IMR-90 (cell line): ENCODE results near the gene PCDHGC5. TPM values are rescaled to one million over a fixed set of nuclear protein-coding genes. Genes with fewer than 3 reads are reported as not detected.

Experiments used
- ATAC-seq: fragments of 200-7000 bp; cut with Tn5 transposase; 2 replicates; pipeline ENCODE4 v1.9.1; 2020; ENCODE audit warnings: low read depth, mild to moderate bottlenecking, moderate library complexity
- BruUV-seq: library from RNA; stranded (reverse); fragments of 400-500 nt; replicated peaks from 2 replicates; lab custom pipeline; 2021; lab: Mats Ljungman, UMichigan
- CTCF ChIA-PET: fragments of 300-600 bp; formaldehyde crosslinking; extraction: SDS; loops from one replicate; lab custom pipeline; 2021; ENCODE audit warnings: antibody characterized with exemption; lab: Yijun Ruan, JAX
- POLR2A ChIA-PET: fragments of 300-600 bp; sonication (Branson Sonifier 250); formaldehyde crosslinking; loops from one replicate; lab custom pipeline; 2022; ENCODE audit warnings: antibody characterized with exemption; ENCODE audit not compliant: unreplicated experiment; lab: Charles Lee
- DNase-seq: peaks from one replicate; pipeline ENCODE4 v3.0.0; 2013
- H2AFZ ChIP-seq: replicated peaks from 2 replicates; pipeline ENCODE3; 2013; ENCODE audit warnings: low read length, mild to moderate bottlenecking; ENCODE audit not compliant: poor library complexity
- H2AK5ac ChIP-seq: 2 replicates; pipeline ENCODE4 v1.6.1; 2013; ENCODE audit warnings: low read depth, low read length, inconsistent platforms
- H2AK9ac ChIP-seq: replicated peaks from 2 replicates; pipeline ENCODE3; 2013; ENCODE audit warnings: mild to moderate bottlenecking, low read depth, low read length, moderate library complexity; ENCODE audit not compliant: poor library complexity
- H2BK120ac ChIP-seq: 2 replicates; pipeline ENCODE4 v1.6.1; 2013; ENCODE audit warnings: low read depth, low read length, inconsistent platforms
- H2BK15ac ChIP-seq: 3 replicates; pipeline ENCODE4 v1.6.1; 2013; ENCODE audit warnings: low read depth, low read length, inconsistent platforms
- H2BK20ac ChIP-seq: 2 replicates; pipeline ENCODE4 v1.6.1; 2013; ENCODE audit warnings: low read depth, mild to moderate bottlenecking, inconsistent platforms, low read length, moderate library complexity
- H2BK5ac ChIP-seq: 2 replicates; pipeline ENCODE4 v1.6.1; 2013; ENCODE audit warnings: mild to moderate bottlenecking, low read depth, low read length, inconsistent platforms; ENCODE audit not compliant: poor library complexity, severe bottlenecking
- H3K14ac ChIP-seq: replicated peaks from 2 replicates; pipeline ENCODE4 v1.6.1; 2013; ENCODE audit warnings: low read depth, low read length, inconsistent platforms
- H3K18ac ChIP-seq: 2 replicates; pipeline ENCODE4 v1.6.1; 2013; ENCODE audit warnings: low read depth, low read length, control low read depth
- H3K23ac ChIP-seq: 2 replicates; pipeline ENCODE4 v1.6.1; 2013; ENCODE audit warnings: low read depth, low read length, inconsistent platforms
- H3K27ac ChIP-seq: 2 replicates; pipeline ENCODE4 v1.5.1; 2013; ENCODE audit warnings: mild to moderate bottlenecking, control low read depth, low read length; ENCODE audit not compliant: insufficient read depth
- H3K27me3 ChIP-seq: 2 replicates; pipeline ENCODE4 v1.6.1; 2013; ENCODE audit warnings: low read length; ENCODE audit not compliant: control insufficient read depth, insufficient read depth
- H3K36me3 ChIP-seq: 2 replicates; pipeline ENCODE4 v1.6.1; 2013; ENCODE audit warnings: low read length, mixed read lengths; ENCODE audit not compliant: control insufficient read depth, insufficient read depth
- H3K4ac ChIP-seq: 2 replicates; pipeline ENCODE4 v1.6.1; 2013; ENCODE audit warnings: low read depth, low read length, inconsistent platforms
- H3K4me1 ChIP-seq: 2 replicates; pipeline ENCODE4 v1.6.1; 2013; ENCODE audit warnings: low read length, mixed read lengths; ENCODE audit not compliant: control insufficient read depth, insufficient read depth
- H3K4me2 ChIP-seq: 2 replicates; pipeline ENCODE4 v1.6.1; 2013; ENCODE audit warnings: low read depth, mild to moderate bottlenecking, control low read depth, low read length, moderate library complexity
- H3K4me3 ChIP-seq: 2 replicates; pipeline ENCODE4 v1.5.1; 2013; ENCODE audit warnings: low read depth, mild to moderate bottlenecking, control low read depth, low read length, moderate library complexity; ENCODE audit not compliant: insufficient read depth
- H3K56ac ChIP-seq: 2 replicates; pipeline ENCODE4 v1.6.1; 2013; ENCODE audit warnings: low read length, inconsistent platforms; ENCODE audit not compliant: insufficient read depth; ENCODE audit errors: extremely low read depth
- H3K79me1 ChIP-seq, 2 experiments: 2 replicates each; pipeline ENCODE4 v1.6.1; 2013; ENCODE audit warnings: low read length in 2 of 2, inconsistent platforms in 1 of 2, low read depth in 1 of 2
- H3K9ac ChIP-seq: 2 replicates; pipeline ENCODE4 v1.6.1; 2013; ENCODE audit warnings: low read depth, low read length, control low read depth
- H3K9me1 ChIP-seq: 2 replicates; pipeline ENCODE4 v1.6.1; 2013; ENCODE audit warnings: low read length, inconsistent platforms; ENCODE audit not compliant: insufficient read depth
- H3K9me3 ChIP-seq: 2 replicates; pipeline ENCODE4 v1.6.1; 2013; ENCODE audit warnings: low read length; ENCODE audit not compliant: control insufficient read depth, insufficient read depth
- H4K20me1 ChIP-seq: 2 replicates; pipeline ENCODE4 v1.6.1; 2013; ENCODE audit warnings: low read length, inconsistent platforms; ENCODE audit not compliant: insufficient read depth
- H4K5ac ChIP-seq: 2 replicates; pipeline ENCODE4 v1.6.1; 2013; ENCODE audit warnings: mild to moderate bottlenecking, low read depth, low read length, control low read depth
- H4K8ac ChIP-seq, 2 experiments: 2 replicates each; pipeline ENCODE4 v1.6.1; 2013; ENCODE audit warnings: low read depth in 2 of 2, low read length in 2 of 2, control low read depth in 1 of 2, inconsistent platforms in 1 of 2
- H4K91ac ChIP-seq: 2 replicates; pipeline ENCODE4 v1.6.1; 2013; ENCODE audit warnings: low read depth, low read length, inconsistent platforms; ENCODE audit not compliant: insufficient read depth
- CEBPB ChIP-seq: IDR thresholded peaks from 2 replicates; pipeline ENCODE4 v1.6.1; 2012; ENCODE audit warnings: low read depth, low read length, improper control_type of control experiment
- CHD1 ChIP-seq: IDR thresholded peaks from 2 replicates; pipeline ENCODE4 v1.6.1; 2012; ENCODE audit warnings: low read depth, low read length, improper control_type of control experiment
- FOS ChIP-seq: fragments of 150-350 bp; IDR thresholded peaks from 2 replicates; pipeline ENCODE4 v1.6.1; 2016; ENCODE audit warnings: low read depth, low read length
- MAFK ChIP-seq: IDR thresholded peaks from 2 replicates; pipeline ENCODE4 v1.6.1; 2012; ENCODE audit warnings: low read depth, low read length, improper control_type of control experiment
- MAZ ChIP-seq: IDR thresholded peaks from 2 replicates; pipeline ENCODE4 v1.6.1; 2012; ENCODE audit warnings: low read depth, mild to moderate bottlenecking, low read length, improper control_type of control experiment, moderate library complexity, borderline replicate concordance
- MXI1 ChIP-seq: IDR thresholded peaks from 2 replicates; pipeline ENCODE4 v1.6.1; 2012; ENCODE audit warnings: low read depth, mild to moderate bottlenecking, low read length, moderate library complexity, borderline replicate concordance
- NFE2L2 ChIP-seq: fragments of 150-350 bp; IDR thresholded peaks from 2 replicates; pipeline ENCODE4 v1.6.1; 2016; ENCODE audit warnings: low read depth, mild to moderate bottlenecking, low read length
- POLR2A ChIP-seq: IDR thresholded peaks from 2 replicates; pipeline ENCODE4 v1.6.1; 2012; ENCODE audit warnings: mild to moderate bottlenecking, low read depth, low read length
- RAD21 ChIP-seq: IDR thresholded peaks from 2 replicates; pipeline ENCODE4 v1.6.1; 2012; ENCODE audit warnings: low read length, improper control_type of control experiment
- RCOR1 ChIP-seq: IDR thresholded peaks from 2 replicates; pipeline ENCODE4 v1.6.1; 2012; ENCODE audit warnings: mild to moderate bottlenecking, low read length, improper control_type of control experiment; ENCODE audit not compliant: insufficient replicate concordance
- RFX5 ChIP-seq: IDR thresholded peaks from 2 replicates; pipeline ENCODE4 v1.8.0; 2012; ENCODE audit warnings: low read depth, mild to moderate bottlenecking, low read length, moderate library complexity
- SMC3 ChIP-seq: fragments of 150-350 bp; IDR thresholded peaks from 2 replicates; pipeline ENCODE4 v1.6.1; 2016; ENCODE audit warnings: low read depth, mild to moderate bottlenecking, antibody characterized with exemption, low read length, moderate library complexity
- USF2 ChIP-seq: fragments of 150-350 bp; IDR thresholded peaks from 2 replicates; pipeline ENCODE4 v1.6.1; 2017; ENCODE audit warnings: mild to moderate bottlenecking, antibody characterized with exemption, low read length, low read depth
- WGBS, 2 experiments: methylation state at CpG; one replicate each; pipeline versions ENCODE4 v1.1.5 to v1.1.7; 2013; ENCODE audit warnings: missing lambda C conversion rate in 2 of 2; ENCODE audit not compliant: insufficient read length in 1 of 2; ENCODE audit errors: extremely low coverage in 2 of 2; 5-methylcytosine and 5-hydroxymethylcytosine counted together
- dilution Hi-C: fragments of 300-500 bp; cut with HindIII; formaldehyde crosslinking; loops from one replicate; pipeline ENCODE4 v1.14.3; 2018; ENCODE audit warnings: low sequenced_read_pairs; ENCODE audit not compliant: unreplicated experiment
- in situ Hi-C: fragments of 300-500 bp; cut with MboI; formaldehyde crosslinking; loops from 3 replicates; pipeline ENCODE4 v1.14.3; 2019; ENCODE audit warnings: low sequenced_read_pairs, inconsistent platforms, mixed read lengths
- intact Hi-C: fragments of 100-400 bp; cut with micrococcal nuclease; formaldehyde crosslinking; loops from 2 replicates; pipeline ENCODE4 v1.10.0; 2022
- polyA plus RNA-seq, 3 experiments: library from polyadenylated mRNA; depleted of rRNA; stranded (reverse); fragments of >200 nt; gene quantifications; 2 replicates each; pipeline ENCODE4 v1.2.3, GENCODE V29; 2012; ENCODE audit warnings: low replicate concordance in 1 of 3
- total RNA-seq: library from RNA; depleted of rRNA; stranded (reverse); fragments of >200 nt; gene quantifications from 2 replicates; pipeline ENCODE4 v1.2.3, GENCODE V29; 2012

Gene PCDHGC5
- total and polyA plus RNA-seq, 2 of the 4 experiments (the other 2 are of a cell fraction) = 2.9 to 3.8 TPM

- peaks cover 28% of the 10 kb centered on the region for H3K36me3 ChIP-seq
- no peak for TF ChIP-seq RAD21
- no peak for TF ChIP-seq MAZ
- TF ChIP-seq CEBPB = no peak
- TF ChIP-seq MAFK = no peak
- TF ChIP-seq NFE2L2 = no peak
- no peak for TF ChIP-seq FOS
- TF ChIP-seq POLR2A = no peak
- TF ChIP-seq USF2 = no peak
- no peak for TF ChIP-seq CHD1
- no peak for TF ChIP-seq RCOR1
- no peak for TF ChIP-seq SMC3
- no peak for TF ChIP-seq MXI1
- no peak for TF ChIP-seq RFX5
- H3K9ac ChIP-seq = no peak overlapping the region
- H2BK20ac ChIP-seq = no peak overlapping the region
- no peak overlapping the region for H3K14ac ChIP-seq
- no peak overlapping the region for H3K4me3 ChIP-seq
- in situ Hi-C loops = no loop called here
- no TSS peak for BruUV-seq
- H3K4me1 ChIP-seq = peaks cover 16% of the 10 kb centered on the region
- H3K9me3 ChIP-seq = no peaks in the 10 kb centered on the region
- DNase-seq = no peak
- no peak overlapping the region for H2AFZ ChIP-seq
- no peak overlapping the region for H2BK15ac ChIP-seq
- H2AK9ac ChIP-seq = no peak overlapping the region
- dilution Hi-C loops = no loop called here
- CTCF ChIA-PET = no interaction called here
- no peak overlapping the region for H3K23ac ChIP-seq
- H4K91ac ChIP-seq = no peak overlapping the region
- no peak overlapping the region for H3K4me2 ChIP-seq
- H3K27ac ChIP-seq = no peak overlapping the region
- no peak overlapping the region for H4K8ac ChIP-seq
- no peak overlapping the region for H2BK120ac ChIP-seq
- 100% methylated on average over 1 of the region's 2 CpGs; no CpG with 5 or more reads in 1 of the 2 experiments for WGBS, 2 experiments
- H4K5ac ChIP-seq = no peak overlapping the region
- no peak overlapping the region for H3K56ac ChIP-seq
- H2BK5ac ChIP-seq = no peak overlapping the region
- no peak for ATAC-seq
- peaks cover 9 to 13% of the 10 kb centered on the region in 2 experiments; a peak in 3 of 4 replicates for H3K79me1 ChIP-seq
- intact Hi-C loops = no loop called here
- H3K9me1 ChIP-seq = peaks cover 3% of the 10 kb centered on the region; the same call in 1 of the 2 replicates
- no peak overlapping the region for H2AK5ac ChIP-seq
- H3K4ac ChIP-seq = no peak overlapping the region
- H4K20me1 ChIP-seq = peaks cover 14% of the 10 kb centered on the region
- POLR2A ChIA-PET = no interaction called here
- H3K27me3 ChIP-seq = no peaks in the 10 kb centered on the region
- no peak overlapping the region for H3K18ac ChIP-seq
Observed at GRCh38 chr5:141503681-141504080, 14.8 kb downstream of the PCDHGC5 start.
